Umbilical cord (tissue), 2 donors: ENCODE data around the gene CAMTA2. TPM values are rescaled to one million over a fixed set of nuclear protein-coding genes. Genes with fewer than 3 reads are reported as not detected.

Experiments
- DNase-seq: peaks from one replicate; pipeline ENCODE4 v3.0.0-alpha.2; 2015; ENCODE audit warnings: low spot score
- total RNA-seq: library from RNA; depleted of rRNA; stranded (reverse); fragments of >200 nt; gene quantifications from one replicate; pipeline ENCODE4 v1.2.3, GENCODE V29; 2014; ENCODE audit warnings: low replicate concordance; ENCODE audit not compliant: insufficient read depth

CAMTA2 gene
- total RNA-seq, 1 donor from 2014 or later = 1.7 TPM

DNA sequence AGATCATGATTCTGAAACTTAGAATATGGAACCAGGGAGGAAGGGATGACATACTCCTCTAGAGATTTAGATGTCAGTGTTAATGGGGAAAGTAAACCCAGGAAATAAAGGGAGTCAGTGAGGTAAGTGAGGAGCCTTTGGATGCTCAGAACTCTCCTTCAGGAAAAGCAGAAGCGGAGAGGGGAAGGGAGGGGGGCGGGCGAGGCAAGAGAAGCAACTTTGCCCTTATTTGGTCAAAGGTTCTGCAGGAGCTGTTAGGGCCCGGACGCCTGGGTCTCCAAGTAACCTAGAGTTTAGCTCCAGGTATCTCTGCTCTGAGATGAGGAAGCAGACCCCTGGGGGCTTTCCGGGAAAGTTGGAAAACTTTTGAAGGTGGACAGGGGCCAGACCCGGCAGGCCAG is 40.5 kb downstream of the CAMTA2 start:
- peak; percentile 50 for DNase-seq

DNA sequence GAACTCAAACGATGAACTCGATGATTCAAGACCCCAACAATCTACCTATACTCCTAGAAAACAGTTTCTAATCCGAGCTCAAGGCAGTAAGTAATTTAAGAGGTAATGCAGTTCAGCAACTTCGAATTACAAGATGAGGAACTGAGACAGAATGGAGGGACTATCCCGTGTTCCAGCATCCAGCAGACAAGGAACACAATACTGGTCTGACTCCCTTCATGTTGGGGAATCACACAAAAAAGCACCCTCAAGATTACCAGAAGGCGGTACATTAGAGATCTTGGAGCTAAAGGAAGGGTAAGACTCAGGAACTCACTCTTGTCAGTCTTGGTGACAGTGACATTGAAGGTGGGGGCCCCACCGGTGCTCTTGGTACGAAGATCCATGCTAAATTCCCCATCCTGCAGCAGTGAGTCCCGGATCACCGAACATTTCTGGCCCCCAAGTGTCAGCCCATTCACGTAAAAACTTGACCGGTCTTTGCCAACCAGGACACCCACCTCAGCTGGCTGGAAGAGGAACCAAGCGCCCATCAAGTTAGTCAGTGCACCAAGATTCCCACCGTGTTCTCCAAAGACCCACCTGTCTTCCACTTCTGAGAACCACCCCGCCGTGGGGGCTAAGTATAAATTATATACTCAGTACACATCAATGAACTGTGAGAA is 41.0 kb downstream of the CAMTA2 start:
- DNase-seq = no peak

DNA sequence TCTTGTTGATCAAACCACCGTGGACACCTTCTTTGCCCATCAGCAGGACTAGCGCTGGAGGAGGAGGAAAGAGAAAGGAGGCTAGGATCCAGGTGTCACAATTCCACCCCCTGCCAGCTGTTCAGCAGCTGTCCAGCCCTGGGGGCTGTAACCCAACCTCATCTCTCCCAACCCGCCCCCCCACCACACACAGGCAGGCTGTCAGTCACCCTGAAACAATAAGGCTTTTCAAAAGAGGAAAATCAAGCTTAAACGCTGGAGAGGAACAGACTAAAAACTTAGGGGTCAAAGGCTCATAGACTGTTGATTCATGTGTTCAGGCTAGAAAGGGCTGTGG is 41.6 kb downstream of the CAMTA2 start:
- DNase-seq = no peak

DNA sequence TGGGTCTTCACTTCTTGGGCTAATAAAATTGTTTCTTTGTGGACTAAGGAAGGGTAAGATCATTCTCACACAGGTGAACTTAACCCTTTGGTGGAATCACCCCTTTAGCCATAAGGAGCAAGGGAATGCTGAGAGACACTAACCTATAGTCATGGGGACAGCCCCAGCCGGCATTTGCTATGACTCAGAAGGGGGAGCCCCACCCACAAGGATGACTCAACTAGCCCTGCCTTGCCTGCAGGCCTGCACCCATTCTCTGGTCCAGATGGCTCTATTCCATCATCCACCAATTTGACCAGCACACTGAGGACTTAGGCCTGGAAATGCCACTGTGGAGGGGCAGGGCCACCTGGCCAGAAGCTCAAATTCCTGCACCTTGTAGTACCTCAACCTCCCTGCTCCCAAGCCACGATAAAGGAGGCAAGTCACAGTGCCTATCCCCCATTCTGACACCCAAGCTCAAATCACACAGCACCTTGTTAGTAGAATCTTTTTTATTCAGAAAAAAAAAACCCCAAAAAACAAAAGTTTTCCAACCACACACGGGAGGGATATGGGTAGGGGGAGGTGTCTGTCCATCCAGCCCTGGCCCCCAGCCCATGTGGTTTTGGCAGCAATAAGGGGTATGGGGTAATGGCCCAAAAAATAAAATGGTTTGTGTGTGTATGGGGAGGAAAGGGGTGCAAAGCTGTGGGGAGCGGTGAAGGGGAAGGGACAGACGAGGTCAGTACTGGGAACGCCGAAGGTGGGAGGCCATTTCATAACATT is 42.1 kb downstream of the CAMTA2 start:
- peak; percentile 74 for DNase-seq

DNA sequence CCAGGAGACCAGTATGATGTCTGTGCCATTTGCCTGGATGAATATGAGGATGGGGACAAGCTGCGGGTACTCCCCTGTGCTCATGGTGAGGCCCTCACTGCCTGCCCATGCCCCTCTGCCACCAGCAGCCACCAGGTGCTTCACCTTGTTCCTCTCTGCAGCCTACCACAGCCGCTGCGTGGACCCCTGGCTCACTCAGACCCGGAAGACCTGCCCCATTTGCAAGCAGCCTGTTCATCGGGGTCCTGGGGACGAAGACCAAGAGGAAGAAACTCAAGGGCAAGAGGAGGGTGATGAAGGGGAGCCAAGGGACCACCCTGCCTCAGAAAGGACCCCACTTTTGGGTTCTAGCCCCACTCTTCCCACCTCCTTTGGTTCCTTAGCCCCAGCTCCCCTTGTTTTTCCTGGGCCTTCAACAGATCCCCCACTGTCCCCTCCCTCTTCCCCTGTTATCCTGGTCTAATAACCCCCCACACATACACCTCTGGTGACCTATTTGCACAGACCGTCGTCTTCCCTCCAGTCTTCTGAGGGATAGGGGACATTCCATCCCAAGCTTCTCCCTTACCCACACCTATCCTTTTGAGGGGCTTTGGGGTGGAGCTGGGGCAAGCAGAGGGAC is 42.8 kb downstream of the CAMTA2 start:
- DNase-seq = no peak

DNA sequence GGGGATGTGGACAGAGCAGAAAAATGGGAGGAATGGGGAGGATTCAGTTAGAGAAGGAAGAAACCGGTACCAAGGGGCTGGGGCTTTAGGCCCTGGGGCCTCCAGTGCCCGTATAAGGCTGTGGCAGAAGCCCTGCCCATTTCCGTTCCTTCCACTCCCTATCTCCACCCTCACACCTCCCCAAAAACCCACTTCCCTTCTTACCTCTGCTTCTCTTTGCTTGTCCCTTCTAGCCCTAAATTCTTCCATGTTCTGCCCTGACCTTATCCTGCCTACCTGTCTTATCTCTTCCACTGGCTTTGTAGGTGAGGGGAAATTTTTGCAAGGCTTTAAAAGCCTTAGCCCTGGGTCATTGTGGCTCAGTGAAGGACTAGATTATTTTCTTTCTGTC is 43.3 kb downstream of the CAMTA2 start:
- no peak for DNase-seq

DNA sequence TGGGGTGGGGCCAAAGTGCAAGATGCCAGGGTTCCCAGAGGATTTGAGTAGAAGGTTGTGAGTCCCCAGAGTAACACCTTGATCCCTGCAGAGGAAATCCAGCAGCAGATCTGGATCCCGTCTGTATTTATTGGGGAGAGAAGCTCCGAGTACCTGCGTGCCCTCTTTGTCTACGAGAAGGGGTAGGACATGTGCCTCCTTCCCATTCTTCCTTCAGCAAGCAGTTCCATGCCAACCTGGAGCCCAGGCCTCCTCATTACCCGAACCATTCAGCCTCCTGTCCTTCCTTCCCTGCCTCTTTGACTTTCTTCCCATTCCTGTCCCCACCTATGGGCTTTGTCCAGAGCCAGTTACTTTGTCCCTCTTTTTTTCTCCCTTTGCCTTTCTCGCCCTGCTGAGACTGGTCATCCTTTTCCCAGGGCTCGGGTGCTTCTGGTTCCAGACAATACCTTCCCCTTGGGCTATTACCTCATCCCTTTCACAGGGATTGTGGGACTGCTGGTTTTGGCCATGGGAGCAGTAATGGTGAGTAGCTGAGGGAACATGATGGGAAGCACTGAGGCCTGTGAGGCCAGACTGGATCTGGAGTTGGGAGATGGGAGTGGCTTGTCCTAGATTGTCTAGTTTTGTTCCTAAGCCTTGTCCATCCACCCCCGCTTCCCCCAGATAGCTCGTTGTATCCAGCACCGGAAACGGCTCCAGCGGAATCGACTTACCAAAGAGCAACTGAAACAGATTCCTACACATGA is 44.5 kb downstream of the CAMTA2 start:
- no peak for DNase-seq

DNA sequence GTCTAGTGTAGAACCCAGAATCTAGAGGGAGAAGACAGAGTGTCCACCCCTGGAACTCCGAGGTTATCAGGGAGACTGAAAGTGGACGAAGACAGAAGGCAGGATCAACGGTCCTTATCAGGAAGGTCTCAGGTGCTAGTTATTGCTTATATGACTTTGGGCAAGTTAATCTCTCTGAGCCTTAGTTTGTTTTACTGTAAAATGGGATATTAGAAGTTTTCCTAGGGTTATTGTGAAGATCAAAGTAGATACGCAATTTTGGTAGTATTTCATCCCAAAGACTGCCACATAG is 46.2 kb downstream of the CAMTA2 start:
- DNase-seq = no peak

DNA sequence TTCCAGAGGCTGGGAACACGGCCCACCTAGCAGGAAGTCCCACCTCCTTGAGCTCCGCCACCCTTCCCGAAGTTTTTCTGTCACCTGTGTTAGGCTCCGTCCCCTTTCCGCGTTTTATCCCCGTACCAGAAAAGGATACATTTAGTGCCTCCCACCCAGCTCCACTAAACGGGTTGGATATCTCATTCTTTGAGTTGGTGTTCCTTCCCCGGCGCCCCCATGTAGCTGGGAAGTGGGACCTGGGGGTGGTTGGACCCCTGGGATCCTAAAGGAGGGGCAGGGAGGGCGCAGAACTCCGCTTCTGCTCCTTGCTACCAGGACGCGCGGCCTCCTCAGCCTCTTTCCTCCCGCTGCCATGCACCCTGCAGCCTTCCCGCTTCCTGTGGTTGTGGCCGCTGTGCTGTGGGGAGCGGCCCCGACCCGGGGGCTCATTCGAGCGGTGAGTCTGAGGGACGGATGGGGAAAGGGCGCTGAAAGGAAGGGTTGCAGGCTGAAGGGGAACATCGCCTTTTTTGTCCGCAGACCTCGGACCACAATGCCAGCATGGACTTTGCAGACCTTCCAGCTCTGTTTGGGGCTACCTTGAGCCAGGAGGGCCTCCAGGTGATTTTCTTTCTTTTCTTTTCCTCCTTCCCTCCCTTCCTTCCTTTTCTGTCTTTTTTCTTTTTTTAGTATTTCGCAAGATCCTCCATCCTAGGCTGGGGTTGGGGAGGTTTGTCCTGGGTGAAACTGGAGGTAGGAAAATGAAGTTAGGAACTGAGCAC is 46.7 kb downstream of the CAMTA2 start:
- no peak for DNase-seq

DNA sequence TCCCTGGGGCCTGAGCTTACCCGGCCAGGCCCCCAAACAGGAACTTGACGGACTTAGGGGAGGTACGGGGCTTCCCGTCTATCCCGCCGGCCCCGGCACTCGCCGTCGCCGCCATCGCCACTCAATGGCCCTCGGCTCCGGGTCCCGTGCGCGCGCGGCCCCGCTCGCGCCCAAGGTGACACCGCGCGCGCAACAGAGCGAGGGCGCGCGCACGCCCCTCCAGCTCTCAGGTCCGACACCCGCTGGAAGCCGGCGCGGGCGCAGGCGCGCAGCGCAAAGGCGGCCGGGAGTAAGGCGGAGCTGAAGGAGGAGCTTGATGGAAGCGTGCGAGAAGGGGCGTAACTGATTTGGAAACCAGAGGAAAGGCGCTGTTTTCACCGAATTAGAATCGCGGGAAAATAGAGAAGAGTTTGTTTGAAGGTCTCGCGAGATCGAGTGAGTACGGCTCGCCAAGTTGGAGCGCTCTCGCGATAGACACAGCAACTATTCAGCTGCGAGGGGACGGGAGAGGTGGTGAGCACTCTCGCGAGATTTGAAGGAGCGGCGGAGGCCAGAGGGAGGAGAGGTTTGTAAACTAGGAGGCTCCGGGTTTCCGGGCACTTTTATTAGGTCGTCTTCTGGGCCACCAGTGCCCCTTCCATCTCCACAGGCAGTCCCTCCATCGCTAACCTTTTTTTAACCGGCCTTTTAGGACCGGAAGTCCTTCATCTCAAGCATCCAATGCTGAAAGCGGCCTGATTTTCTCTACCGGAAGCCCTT is 47.5 kb downstream of the CAMTA2 start, which contains the start of the genes RNF167 and SLC25A11:
Gene RNF167 (plus strand): TSS at position 473 of the 759 bp plus-strand sequence. CDS start 642 bp downstream, outside the sequence.
Gene SLC25A11 (minus strand): TSS at position 251 of the 759 bp plus-strand sequence. CDS start 136 bp downstream, at position 115.
- DNase-seq = peak; percentile 100

DNA sequence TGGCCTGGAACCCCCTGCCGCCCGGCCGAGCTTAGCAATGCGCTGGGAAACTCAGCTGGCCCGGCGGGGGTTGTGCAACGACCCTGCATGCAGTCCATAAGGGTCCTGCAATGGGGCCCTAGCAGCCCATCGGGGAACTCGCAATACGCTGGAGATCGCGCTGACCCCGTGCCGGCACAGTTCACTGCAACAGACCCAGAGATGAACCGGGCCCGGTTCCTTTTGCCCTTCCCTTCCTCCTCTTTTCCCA is 48.0 kb downstream of the CAMTA2 start:
- DNase-seq = no peak

DNA sequence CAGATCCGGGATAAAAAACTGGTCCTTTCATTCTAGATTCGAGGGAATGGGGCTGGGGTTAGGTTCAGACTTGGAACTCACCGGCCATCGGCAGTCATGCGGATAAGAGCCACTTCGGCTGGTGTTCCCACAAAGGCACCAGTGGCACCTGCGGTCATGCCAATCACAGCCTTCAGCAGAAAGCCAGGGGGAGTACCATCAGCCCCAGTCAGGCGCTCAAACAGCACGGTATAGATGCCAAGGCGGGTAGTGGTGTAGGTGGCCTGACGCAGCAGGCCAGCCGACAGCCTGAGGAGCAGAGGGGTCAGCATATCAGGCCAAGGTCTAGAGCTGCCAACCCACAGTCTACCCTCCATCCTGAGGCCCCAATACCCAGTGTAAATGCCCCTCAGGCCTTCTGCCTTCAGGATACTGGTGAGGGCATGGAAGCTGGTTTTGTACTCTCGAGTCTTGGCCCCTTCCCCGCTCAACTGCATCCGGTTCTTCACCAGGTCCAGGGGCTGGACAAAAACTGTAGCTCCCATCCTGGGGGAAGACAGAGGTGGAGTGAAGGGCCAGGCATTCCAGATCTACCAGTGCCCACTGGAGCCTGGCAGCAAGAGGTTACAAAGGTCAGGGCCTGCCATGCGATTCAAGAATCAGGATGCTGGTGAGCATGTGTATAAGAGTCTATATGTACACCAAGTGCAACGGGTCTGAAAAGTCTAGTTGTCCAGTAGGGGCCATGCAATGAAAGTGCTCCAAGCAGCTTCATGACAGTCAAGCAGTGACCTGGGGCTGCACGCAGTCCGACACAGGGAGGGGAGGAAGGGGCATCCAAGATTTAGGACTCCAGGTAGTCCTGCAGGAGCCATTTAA is 48.6 kb downstream of the CAMTA2 start:
- DNase-seq = no peak

DNA sequence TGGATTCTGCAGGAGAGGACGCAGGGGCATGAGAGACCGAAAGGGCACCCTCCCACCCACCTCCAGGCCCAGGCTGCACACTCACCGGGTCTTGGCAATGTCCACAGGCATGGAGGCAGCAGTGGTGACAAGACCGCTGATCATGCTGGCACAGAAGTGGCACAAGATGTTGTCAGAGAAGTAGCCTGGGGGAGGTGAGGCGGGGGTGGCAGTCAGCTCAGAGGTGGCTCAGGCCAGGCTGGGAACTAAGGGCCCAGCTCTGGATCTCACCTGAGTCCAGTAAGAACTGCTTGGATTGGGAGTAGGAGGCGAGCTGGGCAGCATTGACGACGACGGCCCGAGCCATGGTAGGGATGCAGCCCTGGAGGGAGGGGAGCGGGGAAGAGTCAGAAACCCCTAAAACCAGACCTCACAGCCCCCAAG is 49.4 kb downstream of the CAMTA2 start:
- DNase-seq = no peak

DNA sequence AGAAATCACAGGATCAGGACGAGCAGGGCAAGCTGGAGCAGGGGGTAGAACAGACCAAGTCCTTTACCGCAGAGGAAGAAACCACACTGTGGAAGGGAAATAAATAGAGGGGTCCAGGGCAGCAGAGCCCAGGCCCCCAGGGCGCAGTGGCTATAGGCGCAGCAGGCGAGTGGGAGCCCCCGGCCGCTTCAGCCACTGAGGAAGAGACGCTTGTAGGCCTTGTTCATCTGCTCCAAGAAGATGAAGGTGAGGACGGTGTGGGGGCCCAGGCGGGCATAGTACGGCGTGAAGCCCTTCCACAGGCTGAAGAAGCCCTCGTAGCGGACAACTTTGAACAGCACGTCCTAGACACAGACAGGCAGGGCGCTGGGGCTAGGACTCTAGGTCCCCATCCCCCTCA is 49.9 kb downstream of the CAMTA2 start:
- DNase-seq = no peak

DNA sequence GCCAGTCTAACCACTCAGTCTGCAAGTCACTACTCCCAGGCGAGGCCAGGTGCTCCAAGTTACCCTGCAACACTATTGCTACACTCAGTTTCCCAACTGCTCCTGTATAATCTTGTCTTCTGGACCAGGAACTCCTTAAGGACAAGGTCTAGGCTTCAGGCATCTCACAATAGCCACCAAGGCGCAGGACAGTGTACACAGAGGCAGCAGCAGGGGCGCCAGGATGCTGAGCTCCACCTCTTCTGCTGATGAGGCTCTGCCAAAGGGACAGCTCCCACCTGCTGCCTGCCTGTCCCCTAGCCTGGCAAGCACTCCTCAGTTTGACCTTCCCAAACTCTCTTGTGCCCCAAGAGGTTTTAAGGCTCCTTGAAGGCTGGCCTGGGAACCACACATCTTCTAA is 51.0 kb downstream of the CAMTA2 start:
- no peak for DNase-seq

DNA sequence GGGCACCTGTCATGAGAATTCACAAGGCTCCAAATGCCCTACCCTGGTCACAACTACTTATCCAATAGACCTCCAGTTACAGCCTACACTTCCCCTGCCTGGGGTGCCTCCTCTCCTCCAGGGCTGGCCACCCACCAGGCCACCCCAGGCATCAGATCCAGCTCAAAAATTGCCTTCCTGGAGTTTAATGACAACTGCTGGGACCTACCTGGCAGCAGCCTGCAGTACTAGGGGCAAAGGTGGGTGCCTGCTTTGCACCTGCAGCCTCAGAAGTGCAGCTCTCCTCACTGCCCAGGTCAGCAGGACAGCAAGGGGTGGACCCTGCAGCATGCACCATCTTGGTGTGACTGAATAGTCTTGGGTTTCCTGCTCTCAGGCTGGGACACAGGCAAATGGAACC is 51.8 kb downstream of the CAMTA2 start:
- no peak for DNase-seq

DNA sequence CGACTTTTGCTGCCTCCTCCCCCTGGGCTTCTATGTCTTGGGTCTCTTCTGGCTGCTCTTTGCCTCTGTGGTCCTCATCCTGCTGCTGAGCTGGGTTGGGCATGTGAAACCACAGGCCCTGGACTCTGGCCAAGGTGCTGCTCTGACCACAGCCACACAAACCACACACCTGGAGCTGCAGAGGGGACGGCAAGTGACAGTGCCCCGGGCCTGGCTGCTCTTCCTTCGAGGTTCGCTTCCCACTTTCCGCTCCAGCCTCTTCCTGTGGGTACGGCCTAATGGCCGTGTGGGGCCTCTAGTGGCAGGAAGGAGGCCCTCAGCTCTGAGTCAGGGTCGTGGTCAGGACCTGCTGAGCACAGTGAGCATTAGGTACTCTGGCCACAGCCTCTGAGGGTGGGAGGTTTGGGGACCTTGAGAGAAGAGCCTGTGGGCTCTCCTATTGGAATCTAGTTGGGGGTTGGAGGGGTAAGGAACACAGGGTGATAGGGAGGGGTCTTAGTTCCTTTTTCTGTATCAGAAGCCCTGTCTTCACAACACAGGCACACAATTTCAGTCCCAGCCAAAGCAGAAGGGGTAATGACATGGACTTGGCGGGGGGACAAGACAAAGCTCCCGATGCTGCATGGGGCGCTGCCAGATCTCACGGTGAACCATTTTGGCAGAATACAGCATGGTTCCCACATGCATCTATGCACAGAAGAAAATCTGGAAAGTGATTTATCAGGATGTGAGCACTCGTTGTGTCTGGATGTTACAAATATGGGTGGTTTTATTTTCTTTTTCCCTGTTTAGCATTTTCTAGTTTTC is 53.1 kb downstream of the CAMTA2 start:
- DNase-seq = no peak

DNA sequence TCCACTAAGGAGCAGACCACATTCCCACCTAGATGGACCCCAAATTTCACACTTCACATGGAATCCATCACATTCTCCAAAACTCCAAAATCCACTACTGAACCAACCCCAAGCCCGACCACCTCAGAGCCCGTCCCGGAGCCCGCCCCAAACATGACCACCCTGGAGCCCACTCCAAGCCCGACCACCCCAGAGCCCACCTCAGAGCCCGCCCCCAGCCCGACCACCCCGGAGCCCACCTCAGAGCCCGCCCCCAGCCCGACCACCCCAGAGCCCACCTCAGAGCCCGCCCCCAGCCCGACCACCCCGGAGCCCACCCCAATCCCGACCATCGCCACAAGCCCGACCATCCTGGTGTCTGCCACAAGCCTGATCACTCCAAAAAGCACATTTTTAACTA is 53.8 kb downstream of the CAMTA2 start:
- no peak for DNase-seq

DNA sequence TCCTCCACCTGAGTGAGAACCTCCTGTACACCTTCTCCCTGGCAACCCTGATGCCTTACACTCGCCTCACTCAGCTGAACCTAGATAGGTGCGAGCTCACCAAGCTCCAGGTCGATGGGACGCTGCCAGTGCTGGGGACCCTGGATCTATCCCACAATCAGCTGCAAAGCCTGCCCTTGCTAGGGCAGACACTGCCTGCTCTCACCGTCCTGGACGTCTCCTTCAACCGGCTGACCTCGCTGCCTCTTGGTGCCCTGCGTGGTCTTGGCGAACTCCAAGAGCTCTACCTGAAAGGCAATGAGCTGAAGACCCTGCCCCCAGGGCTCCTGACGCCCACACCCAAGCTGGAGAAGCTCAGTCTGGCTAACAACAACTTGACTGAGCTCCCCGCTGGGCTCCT is 54.7 kb downstream of the CAMTA2 start:
- DNase-seq = no peak
